OCI-LY1 (cell line): ENCODE measurements around the gene MDC1.
"Not testable (repeated sequence)": the region's sequence is repeated elsewhere in the genome, so short reads cannot be mapped to it uniquely, and the experiment has no call there.

Experiments
- H2AFZ ChIP-seq: fragments of 200-600 bp; sonication (generic), shearing (Covaris generic); 2 replicates; pipeline ENCODE4 v1.6.0; 2014; ENCODE audit warnings: antibody characterized with exemption, mild to moderate bottlenecking, low read length
- H3F3A ChIP-seq: fragments of 200-600 bp; sonication (generic), shearing (Covaris generic); 2 replicates; pipeline ENCODE4 v1.6.0; 2014; ENCODE audit warnings: mild to moderate bottlenecking, antibody characterized with exemption, low read length, moderate library complexity; ENCODE audit not compliant: insufficient read depth
- H3K27ac ChIP-seq: fragments of 200-600 bp; sonication (generic); 2 replicates; pipeline ENCODE4 v1.5.1; 2014; ENCODE audit warnings: low read length, mixed run types, mild to moderate bottlenecking, low read depth; ENCODE audit not compliant: poor library complexity, severe bottlenecking
- H3K27me3 ChIP-seq: fragments of 200-600 bp; sonication (generic); 2 replicates; pipeline ENCODE4 v1.6.0; 2014; ENCODE audit warnings: antibody characterized with exemption, mild to moderate bottlenecking, low read length, moderate library complexity; ENCODE audit not compliant: insufficient read depth
- H3K36me3 ChIP-seq: fragments of 200-600 bp; sonication (generic); 2 replicates; pipeline ENCODE4 v1.6.1; 2014; ENCODE audit warnings: mild to moderate bottlenecking, antibody characterized with exemption, low read length, moderate library complexity, mixed read lengths; ENCODE audit not compliant: insufficient read depth
- H3K4me1 ChIP-seq: fragments of 200-600 bp; sonication (generic); 2 replicates; pipeline ENCODE4 v1.5.1; 2014; ENCODE audit warnings: mild to moderate bottlenecking, low read length, moderate library complexity; ENCODE audit not compliant: insufficient read depth, severe bottlenecking
- H3K4me2 ChIP-seq: fragments of 200-600 bp; sonication (generic), shearing (Covaris generic); 2 replicates; pipeline ENCODE4 v1.6.1; 2014; ENCODE audit warnings: low read length
- H3K4me3 ChIP-seq: fragments of 200-600 bp; sonication (generic); 2 replicates; pipeline ENCODE4 v1.5.1; 2014; ENCODE audit warnings: low read length, low read depth, mild to moderate bottlenecking, mixed read lengths; ENCODE audit not compliant: poor library complexity, severe bottlenecking
- H3K79me2 ChIP-seq: fragments of 200-600 bp; shearing (Covaris generic); 2 replicates; pipeline ENCODE4 v1.6.1; 2016; ENCODE audit warnings: mixed run types, low read length, mixed read lengths; ENCODE audit not compliant: insufficient read depth
- H3K9ac ChIP-seq: fragments of 200-600 bp; sonication (generic), shearing (Covaris generic); 2 replicates; pipeline ENCODE4 v1.6.1; 2014; ENCODE audit warnings: mild to moderate bottlenecking, low read length, mixed read lengths
- H3K9me2 ChIP-seq: fragments of 200-600 bp; sonication (generic), shearing (Covaris generic); 2 replicates; pipeline ENCODE4 v1.6.1; 2014; ENCODE audit warnings: low read depth, mild to moderate bottlenecking, low read length, mixed read lengths
- H3K9me3 ChIP-seq: fragments of 200-600 bp; shearing (Covaris generic); 2 replicates; pipeline ENCODE4 v1.6.1; 2014; ENCODE audit warnings: low read length, mixed read lengths
- H4K20me1 ChIP-seq: fragments of 200-600 bp; sonication (generic), shearing (Covaris generic); 2 replicates; pipeline ENCODE4 v1.6.0; 2016; ENCODE audit warnings: mild to moderate bottlenecking, low read length; ENCODE audit not compliant: insufficient read depth
- EZH2 ChIP-seq: fragments of 200-600 bp; sonication (generic), shearing (Covaris generic); IDR thresholded peaks from 2 replicates; pipeline ENCODE4 v1.8.0; 2017; ENCODE audit warnings: borderline replicate concordance, mixed run types, mild to moderate bottlenecking, antibody characterized with exemption, low read length, moderate library complexity, mixed read lengths
- TF ChIP-seq, protein P1 (sequence below): fragments of 200-600 bp; sonication (generic), shearing (Covaris generic); IDR thresholded peaks from 2 replicates; pipeline ENCODE4 v1.5.1; 2017; ENCODE audit warnings: mild to moderate bottlenecking, antibody characterized with exemption, low read length, moderate library complexity, mixed read lengths

MDC1 gene

DNA sequence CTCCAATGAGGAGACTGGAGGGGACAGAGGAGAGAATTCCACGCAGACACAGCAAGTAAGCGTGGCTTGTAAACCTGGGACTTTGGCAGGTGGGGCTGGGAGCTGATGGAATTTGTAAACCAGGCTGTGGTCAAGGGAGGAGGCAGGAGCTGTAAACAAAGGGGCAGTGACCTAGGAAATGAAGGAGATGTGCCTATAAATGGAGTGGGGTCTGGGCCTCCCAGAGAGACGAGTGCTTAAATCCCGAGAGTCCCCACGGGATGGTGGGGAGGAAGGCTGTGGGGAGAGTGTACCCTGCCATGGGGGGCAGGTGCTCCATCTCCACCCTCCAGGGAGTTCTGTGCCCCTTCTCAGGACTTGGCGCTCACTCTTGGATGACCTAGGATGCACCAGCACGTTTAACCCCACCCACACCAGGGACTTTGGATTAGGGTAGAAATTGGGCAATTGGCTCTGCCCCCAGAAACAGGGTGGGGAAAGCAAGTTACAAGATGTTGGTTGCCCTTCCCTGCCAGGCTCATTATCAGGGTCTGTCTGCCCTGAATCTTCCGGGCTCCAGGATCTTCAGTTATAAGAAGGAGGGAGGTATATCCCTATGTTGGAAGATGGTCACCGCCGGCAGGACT, 40.3 kb downstream of the MDC1 start:
- Histone ChIP-seq H3K27me3 (no peaks in the 10 kb centered on the region), H3K79me2 (peaks cover 15% of the 10 kb centered on the region), H3K36me3 (peaks cover 28% of the 10 kb centered on the region), H3K9ac (no peak overlapping the region), H3K27ac (no peak overlapping the region), H3K4me2 (no peak overlapping the region), H2AFZ (no peak overlapping the region), H4K20me1 (no peaks in the 10 kb centered on the region), H3F3A (peaks cover 6% of the 10 kb centered on the region), H3K4me1 (peaks cover 43% of the 10 kb centered on the region), H3K9me3 (no peaks in the 10 kb centered on the region), H3K4me3 (no peak overlapping the region), H3K9me2 (no peaks in the 10 kb centered on the region)
- TF ChIP-seq, protein P1, sequence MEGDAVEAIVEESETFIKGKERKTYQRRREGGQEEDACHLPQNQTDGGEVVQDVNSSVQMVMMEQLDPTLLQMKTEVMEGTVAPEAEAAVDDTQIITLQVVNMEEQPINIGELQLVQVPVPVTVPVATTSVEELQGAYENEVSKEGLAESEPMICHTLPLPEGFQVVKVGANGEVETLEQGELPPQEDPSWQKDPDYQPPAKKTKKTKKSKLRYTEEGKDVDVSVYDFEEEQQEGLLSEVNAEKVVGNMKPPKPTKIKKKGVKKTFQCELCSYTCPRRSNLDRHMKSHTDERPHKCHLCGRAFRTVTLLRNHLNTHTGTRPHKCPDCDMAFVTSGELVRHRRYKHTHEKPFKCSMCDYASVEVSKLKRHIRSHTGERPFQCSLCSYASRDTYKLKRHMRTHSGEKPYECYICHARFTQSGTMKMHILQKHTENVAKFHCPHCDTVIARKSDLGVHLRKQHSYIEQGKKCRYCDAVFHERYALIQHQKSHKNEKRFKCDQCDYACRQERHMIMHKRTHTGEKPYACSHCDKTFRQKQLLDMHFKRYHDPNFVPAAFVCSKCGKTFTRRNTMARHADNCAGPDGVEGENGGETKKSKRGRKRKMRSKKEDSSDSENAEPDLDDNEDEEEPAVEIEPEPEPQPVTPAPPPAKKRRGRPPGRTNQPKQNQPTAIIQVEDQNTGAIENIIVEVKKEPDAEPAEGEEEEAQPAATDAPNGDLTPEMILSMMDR, result no peak
- TF ChIP-seq EZH2, result no peak

DNA sequence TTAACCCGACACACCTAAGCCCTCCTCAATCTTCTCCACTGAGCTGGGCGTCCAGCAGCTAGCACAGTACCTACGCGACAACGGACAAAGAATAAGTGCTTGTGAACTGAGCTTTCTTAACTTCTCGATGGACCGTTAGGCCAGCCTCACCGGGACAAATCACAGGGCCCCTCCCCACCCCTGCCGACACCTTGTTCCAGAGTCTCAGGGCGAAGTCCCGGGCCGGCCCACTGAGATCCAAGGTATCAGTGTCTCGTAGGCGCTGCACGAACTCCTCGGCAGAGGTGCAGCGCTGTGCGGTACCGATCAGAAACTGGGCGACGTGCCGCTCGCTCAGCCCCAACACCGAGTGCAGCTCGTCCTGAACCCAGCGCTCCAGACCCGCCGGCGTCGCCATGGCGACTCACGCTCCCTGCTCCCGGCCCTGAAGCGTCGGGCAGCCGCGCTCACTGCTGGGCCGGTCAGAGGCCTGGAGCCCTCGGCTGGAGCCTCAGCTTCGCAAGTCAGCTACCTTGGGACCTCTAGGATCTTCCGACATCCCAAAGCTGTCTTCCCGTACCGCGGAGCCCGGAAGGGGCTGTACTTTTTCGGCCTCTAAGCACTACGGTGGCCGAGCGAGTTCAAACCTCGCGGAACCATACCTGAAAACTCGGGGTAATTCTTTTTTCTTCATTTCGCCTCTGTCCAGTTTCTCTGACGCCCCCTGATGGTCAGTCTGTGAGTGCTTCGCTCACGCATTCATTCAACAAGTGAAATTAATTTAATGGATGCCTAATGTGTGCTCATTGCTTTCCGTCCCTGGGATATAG, 44.4 kb downstream of the MDC1 start, which contains the start of gene DHX16:
TSS of gene DHX16 (minus strand) at position 562 of the 809 bp plus-strand sequence. CDS start at position 397, 165 bp downstream.
- no peaks in the 10 kb centered on the region for H3K9me3 ChIP-seq
- H3K4me3 ChIP-seq, result peak within 1 kb of the TSS; percentile 81
- peaks cover 4% of the 10 kb centered on the region; the same call in 1 of the 2 replicates for H3F3A ChIP-seq
- 0 out of 2 replicates have a peak within 1 kb of the TSS, but pooled peaks have one; percentile 75 for H2AFZ ChIP-seq
- H3K4me1 ChIP-seq, result peaks cover 20% of the 10 kb centered on the region
- H3K79me2 ChIP-seq, result peaks cover 10% of the 10 kb centered on the region; the same call in 1 of the 2 replicates
- no peak for TF ChIP-seq EZH2
- TF ChIP-seq, protein P1, result peak; percentile 96
- H3K27me3 ChIP-seq, result no peaks in the 10 kb centered on the region
- H4K20me1 ChIP-seq, result no peaks in the 10 kb centered on the region
- H3K4me2 ChIP-seq, result peak within 1 kb of the TSS; percentile 69
- peak within 1 kb of the TSS; percentile 13 for H3K27ac ChIP-seq
- H3K9me2 ChIP-seq, result no peaks in the 10 kb centered on the region
- H3K36me3 ChIP-seq, result peaks cover 34% of the 10 kb centered on the region
- peak within 1 kb of the TSS; percentile 79 for H3K9ac ChIP-seq

DNA sequence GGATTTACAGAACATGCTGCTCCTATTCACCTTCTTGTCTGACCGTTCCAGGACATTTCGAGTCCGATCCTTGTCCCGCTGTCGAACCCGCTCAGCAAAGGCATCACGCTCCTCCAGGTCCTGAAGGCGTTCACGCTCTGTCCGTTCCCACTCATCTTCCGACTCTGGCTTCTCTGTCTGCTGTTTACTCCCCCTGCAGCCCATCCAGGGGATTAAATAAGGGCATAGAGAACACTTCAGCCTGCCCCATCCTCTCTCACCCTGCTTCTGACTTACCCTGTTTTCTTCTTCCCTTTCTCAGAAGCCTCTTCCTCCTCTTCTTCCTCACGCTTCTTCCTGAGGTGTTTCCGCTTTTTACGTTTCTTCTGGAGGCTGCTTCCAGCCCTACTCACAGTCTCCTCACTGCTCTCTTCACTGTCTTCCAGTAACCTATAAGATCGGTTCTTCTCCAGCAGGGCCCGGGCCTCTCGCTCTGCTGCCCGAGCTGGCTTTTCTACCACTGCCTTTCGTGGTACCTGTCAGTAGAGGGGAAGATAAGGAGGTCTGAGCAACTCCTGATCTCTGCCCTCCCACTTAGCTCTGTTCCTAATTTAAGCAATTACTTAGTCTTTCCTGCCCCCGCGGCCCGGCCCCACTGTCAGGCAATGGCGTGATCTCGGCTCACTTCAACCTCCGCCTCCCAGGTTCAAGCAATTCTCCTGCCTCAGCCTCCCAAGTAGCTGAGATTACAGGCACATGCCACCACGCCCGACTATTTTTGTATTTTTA, 46.1 kb downstream of the MDC1 start:
- Histone ChIP-seq H3K9me2 (no peaks in the 10 kb centered on the region), H3F3A (peaks cover 4% of the 10 kb centered on the region; the same call in 1 of the 2 replicates), H3K4me3 (no peak overlapping the region), H2AFZ (no peak overlapping the region), H3K36me3 (peaks cover 38% of the 10 kb centered on the region; the same call in 1 of the 2 replicates), H3K4me1 (peaks cover 20% of the 10 kb centered on the region), H3K4me2 (peak overlapping the region; percentile 69; the same call in 1 of the 2 replicates), H3K79me2 (peaks cover 10% of the 10 kb centered on the region; the same call in 1 of the 2 replicates), H4K20me1 (no peaks in the 10 kb centered on the region), H3K9ac (no peak overlapping the region; the same call in 1 of the 2 replicates), H3K27ac (no peak overlapping the region), H3K9me3 (no peaks in the 10 kb centered on the region), H3K27me3 (no peaks in the 10 kb centered on the region)
- no peak for TF ChIP-seq EZH2
- TF ChIP-seq, protein P1, result peak; percentile 20; the same call in 1 of the 2 replicates

DNA sequence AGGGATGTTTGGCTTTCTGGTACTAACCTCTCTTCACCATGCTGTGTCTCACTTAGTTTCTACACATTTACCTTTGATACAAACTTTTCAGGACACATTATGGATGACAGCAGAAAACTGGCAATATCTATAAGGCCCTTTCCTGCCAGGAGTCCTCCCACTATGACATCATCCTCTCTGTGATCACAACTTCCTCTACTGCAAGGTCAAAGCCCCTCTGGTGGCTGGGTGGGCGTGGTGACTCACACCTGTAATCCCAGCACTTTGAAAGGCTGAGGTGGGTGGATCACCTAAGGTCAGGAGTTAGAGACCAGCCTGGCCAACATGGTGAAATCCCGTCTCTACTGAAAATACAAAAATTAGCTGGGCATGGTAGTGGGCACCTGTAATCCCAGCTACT, 50.8 kb downstream of the MDC1 start:
- not testable (repeated sequence) for H3K4me1 ChIP-seq

More for the DNA sequence above, 50.8 kb downstream of the MDC1 start:
- H3K4me2 ChIP-seq, H3K9me2 ChIP-seq, H3K79me2 ChIP-seq, H3F3A ChIP-seq, H3K9me3 ChIP-seq, H3K27ac ChIP-seq, H3K9ac ChIP-seq, H2AFZ ChIP-seq, H4K20me1 ChIP-seq, H3K27me3 ChIP-seq, H3K4me3 ChIP-seq: not testable (repeated sequence)
- H3K36me3 ChIP-seq, result peaks cover 82% of the 10 kb centered on the region
